Osteoblast (primary cell): ENCODE measurements around the gene NHLH2. TPM values are rescaled to one million over a fixed set of nuclear protein-coding genes. Genes with fewer than 3 reads are reported as not detected.

Experiments
- DNase-seq: peaks from one replicate; pipeline ENCODE4 v3.0.0; 2011; ENCODE audit warnings: low spot score, mixed read lengths; ENCODE audit not compliant: insufficient read length; ENCODE audit errors: missing footprints
- H2AFZ ChIP-seq: 2 replicates; pipeline ENCODE4 v1.6.0; 2011; ENCODE audit warnings: mild to moderate bottlenecking, low read length
- H3K27ac ChIP-seq: 2 replicates; pipeline ENCODE4 v1.5.1; 2011; ENCODE audit warnings: mild to moderate bottlenecking, low read depth, low read length, moderate library complexity
- H3K27me3 ChIP-seq: 2 replicates; pipeline ENCODE4 v1.6.0; 2012; ENCODE audit warnings: mild to moderate bottlenecking, control low read depth, inconsistent platforms, low read length, moderate library complexity; ENCODE audit not compliant: insufficient read depth
- H3K36me3 ChIP-seq: 2 replicates; pipeline ENCODE4 v1.5.1; 2011; ENCODE audit warnings: mild to moderate bottlenecking, low read length, control low read depth, moderate library complexity; ENCODE audit not compliant: insufficient read depth
- H3K4me1 ChIP-seq: 2 replicates; pipeline ENCODE4 v1.5.1; 2011; ENCODE audit warnings: mild to moderate bottlenecking, low read length, control low read depth, moderate library complexity; ENCODE audit not compliant: insufficient read depth
- H3K4me2 ChIP-seq: 2 replicates; pipeline ENCODE4 v1.6.0; 2011; ENCODE audit warnings: mild to moderate bottlenecking, low read length; ENCODE audit not compliant: insufficient read depth
- H3K4me3 ChIP-seq: fragments of 200-600 bp; sonication (generic); 3 replicates; pipeline ENCODE4 v1.5.1; 2012; ENCODE audit warnings: mild to moderate bottlenecking, low read length, inconsistent platforms; ENCODE audit not compliant: insufficient read depth
- H3K79me2 ChIP-seq: 2 replicates; pipeline ENCODE4 v1.6.0; 2012; ENCODE audit warnings: mild to moderate bottlenecking, low read length, control low read depth, inconsistent platforms; ENCODE audit not compliant: insufficient read depth
- H3K9me3 ChIP-seq: 2 replicates; pipeline ENCODE4 v1.5.1; 2011; ENCODE audit warnings: low read depth, low read length, control low read depth
- H4K20me1 ChIP-seq: 2 replicates; pipeline ENCODE4 v1.6.0; 2012; ENCODE audit warnings: mild to moderate bottlenecking, low read length, control low read depth; ENCODE audit not compliant: insufficient read depth
- CTCF ChIP-seq: IDR thresholded peaks from 2 replicates; pipeline ENCODE4 v1.5.1; 2011; ENCODE audit warnings: mild to moderate bottlenecking, low read depth, low read length, moderate library complexity; ENCODE audit errors: extremely low read depth
- total RNA-seq: library from RNA; depleted of rRNA; stranded (reverse); fragments of >200 nt; gene quantifications from 2 replicates; pipeline ENCODE4 v1.2.3, GENCODE V29; 2012

NHLH2 gene
- not detected in 2 replicates for total RNA-seq

- Histone ChIP-seq H3K79me2 (no peaks in the 10 kb centered on the region), H3K4me3 (no peak within 1 kb of the TSS), H4K20me1 (no peaks in the 10 kb centered on the region), H3K9me3 (no peaks in the 10 kb centered on the region), H3K36me3 (no peaks in the 10 kb centered on the region), H3K4me2 (no peak within 1 kb of the TSS), H2AFZ (no peak within 1 kb of the TSS), H3K27me3 (peaks cover 72% of the 10 kb centered on the region), H3K27ac (no peak within 1 kb of the TSS), H3K4me1 (no peaks in the 10 kb centered on the region)
- TF ChIP-seq CTCF: no peak
- DNase-seq: peak; percentile 74
Measured at GRCh38 chr1:115840605-115841460, at the start of gene NHLH2. Gene NHLH2, minus strand, starts transcription at chr1:115841126. Its CDS starts 2,754 bp downstream, at chr1:115838372.

GRCh38 chr1:115890580-115890979, 49.7 kb upstream of the NHLH2 start:
- no peaks in the 10 kb centered on the region for H4K20me1 ChIP-seq

GRCh38 chr1:115888976-115889375, 48.0 kb upstream of the NHLH2 start:
- peaks cover 2% of the 10 kb centered on the region for H3K27me3 ChIP-seq
- DNase-seq: no peak
- no peaks in the 10 kb centered on the region for H3K9me3 ChIP-seq
- no peaks in the 10 kb centered on the region for H4K20me1 ChIP-seq
- H3K4me3 ChIP-seq: no peak overlapping the region
- no peaks in the 10 kb centered on the region for H3K36me3 ChIP-seq
- no peak overlapping the region for H3K27ac ChIP-seq
- TF ChIP-seq CTCF: no peak
- no peaks in the 10 kb centered on the region for H3K79me2 ChIP-seq
- no peak overlapping the region for H2AFZ ChIP-seq
- H3K4me2 ChIP-seq: no peak overlapping the region
- H3K4me1 ChIP-seq: no peaks in the 10 kb centered on the region

More at GRCh38 chr1:115890580-115890979, 49.7 kb upstream of the NHLH2 start:
- no peaks in the 10 kb centered on the region for H3K9me3 ChIP-seq
- H3K27ac ChIP-seq: no peak overlapping the region
- no peak overlapping the region for H3K4me3 ChIP-seq
- DNase-seq: no peak
- H3K27me3 ChIP-seq: no peaks in the 10 kb centered on the region
- H3K79me2 ChIP-seq: no peaks in the 10 kb centered on the region
- no peak overlapping the region for H3K4me2 ChIP-seq
- H3K4me1 ChIP-seq: no peaks in the 10 kb centered on the region
- no peaks in the 10 kb centered on the region for H3K36me3 ChIP-seq
- H2AFZ ChIP-seq: no peak overlapping the region
- TF ChIP-seq CTCF: no peak
